ENCODE data around the gene JMJD4. TPM values are rescaled to one million over a fixed set of nuclear protein-coding genes. Genes with fewer than 3 reads are reported as not detected.
A peak's percentile ranks its signal among the peaks of the same experiment; 100 is the strongest.

Gene JMJD4
- total RNA-seq, 1 donor from 2014 or later, result 15.9 TPM

- DNase-seq (ENCODE audit: low read depth in 2 of 2), result no peak
Measured at GRCh38 chr1:227753999-227754711, 19.1 kb upstream of the JMJD4 start.

GRCh38 chr1:227749916-227750710 is 15.0 kb upstream of the JMJD4 start:
- DNase-seq (ENCODE audit: low read depth in 2 of 2), result no peak

DNA sequence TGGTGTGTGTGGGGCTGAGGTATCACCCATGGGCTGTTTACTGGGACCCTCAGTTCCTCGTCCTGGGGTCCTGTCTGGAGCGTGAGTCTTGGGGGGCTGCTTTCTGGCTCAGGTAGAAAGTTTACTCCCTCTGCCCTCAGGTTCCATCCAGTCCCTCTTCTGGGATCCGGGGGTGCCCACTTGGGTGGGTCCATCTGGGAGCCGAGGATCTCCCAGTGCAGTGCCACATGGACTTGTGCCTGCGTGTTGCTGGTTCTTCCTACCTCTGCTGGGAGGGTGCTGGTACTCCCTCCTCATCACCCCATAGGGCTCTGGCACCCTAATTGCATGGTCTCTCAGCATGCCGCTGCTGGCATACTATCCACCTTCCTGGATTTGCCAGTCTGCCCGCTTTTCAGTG is 14.1 kb upstream of the JMJD4 start:
- DNase-seq (ENCODE audit: low read depth in 2 of 2), result no peak

DNA sequence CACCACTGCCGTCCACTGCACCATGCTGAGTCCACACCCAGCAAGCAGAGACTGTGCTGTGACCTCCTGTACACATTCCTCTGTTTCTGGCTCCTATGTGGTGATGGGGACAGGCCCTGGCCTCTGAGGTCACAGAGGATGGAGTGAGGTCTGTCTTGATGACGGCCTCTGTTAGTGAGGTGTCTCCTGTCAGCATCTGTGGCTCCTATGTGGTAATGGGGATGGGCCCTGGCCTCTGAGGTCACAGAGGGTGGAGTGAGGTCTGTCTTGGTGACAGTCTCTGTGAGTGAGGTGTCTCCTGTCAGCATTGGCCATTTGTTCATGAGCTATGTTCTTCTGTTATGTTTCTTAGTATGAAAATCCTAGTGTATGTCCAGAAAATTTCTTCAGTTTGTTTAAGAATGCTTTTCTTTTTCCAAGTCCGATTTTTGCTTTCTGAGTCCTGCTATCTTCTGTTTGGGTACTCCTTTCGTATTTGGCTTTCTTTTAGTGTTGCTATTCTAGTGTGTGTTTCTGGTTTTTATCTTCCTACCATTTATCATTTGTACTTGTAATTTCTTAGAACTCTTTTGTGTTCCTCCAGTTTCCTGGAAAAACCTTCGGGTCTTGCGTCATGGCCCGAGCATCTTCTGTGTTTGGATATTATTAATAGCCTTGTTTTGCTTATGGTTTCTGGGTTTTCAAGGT is 13.5 kb upstream of the JMJD4 start:
- no peak for DNase-seq (ENCODE audit: low read depth in 2 of 2)

DNA sequence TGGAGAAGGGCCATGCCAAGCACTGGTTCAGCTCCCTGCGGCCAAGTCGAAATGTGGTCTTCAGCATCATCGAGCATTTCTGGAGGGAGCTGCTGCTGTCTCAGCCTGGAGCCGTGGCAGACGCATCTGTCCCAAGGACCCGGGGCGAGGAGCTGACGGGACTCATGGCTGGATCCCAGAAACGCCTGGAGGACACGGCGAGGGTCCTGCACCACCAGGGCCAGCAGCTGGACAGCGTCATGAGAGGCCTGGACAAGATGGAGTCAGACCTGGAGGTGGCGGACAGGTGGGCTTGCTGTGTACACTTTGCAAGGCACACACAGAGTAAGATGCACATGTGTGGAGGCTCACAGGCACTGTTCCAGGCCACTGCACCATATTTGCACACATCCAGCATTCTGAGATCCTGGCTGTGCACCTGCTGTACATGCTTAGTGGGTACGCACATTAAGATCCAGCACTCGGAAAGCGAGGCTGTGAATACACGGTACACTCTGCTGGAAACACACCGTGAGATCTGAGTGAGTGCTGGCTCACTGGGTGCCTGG is 12.9 kb upstream of the JMJD4 start:
- DNase-seq (ENCODE audit: low read depth in 2 of 2), result no peak

- no peak for DNase-seq (ENCODE audit: low read depth in 2 of 2)
Measured at GRCh38 chr1:227747382-227747781, 12.3 kb upstream of the JMJD4 start.

DNA sequence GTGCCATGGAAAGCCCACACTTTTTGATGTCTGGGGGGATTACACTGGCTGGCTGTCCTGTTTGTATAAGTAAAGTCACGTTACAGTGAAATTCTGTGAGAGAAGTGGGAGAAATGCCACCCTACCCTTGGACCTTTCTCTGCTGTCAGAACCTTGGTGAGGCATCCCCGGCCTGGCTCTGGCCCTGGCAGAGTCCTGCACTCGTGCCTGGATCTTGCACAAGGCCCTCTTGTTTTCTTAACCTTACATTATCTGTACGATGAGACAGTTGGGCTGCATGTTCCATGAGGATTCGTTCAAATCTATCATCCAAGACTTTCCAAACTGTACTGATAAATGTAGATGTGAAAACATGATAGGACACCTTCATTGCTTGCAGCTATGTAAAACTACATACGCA is 11.6 kb upstream of the JMJD4 start:
- no peak for DNase-seq (ENCODE audit: low read depth in 2 of 2)

DNA sequence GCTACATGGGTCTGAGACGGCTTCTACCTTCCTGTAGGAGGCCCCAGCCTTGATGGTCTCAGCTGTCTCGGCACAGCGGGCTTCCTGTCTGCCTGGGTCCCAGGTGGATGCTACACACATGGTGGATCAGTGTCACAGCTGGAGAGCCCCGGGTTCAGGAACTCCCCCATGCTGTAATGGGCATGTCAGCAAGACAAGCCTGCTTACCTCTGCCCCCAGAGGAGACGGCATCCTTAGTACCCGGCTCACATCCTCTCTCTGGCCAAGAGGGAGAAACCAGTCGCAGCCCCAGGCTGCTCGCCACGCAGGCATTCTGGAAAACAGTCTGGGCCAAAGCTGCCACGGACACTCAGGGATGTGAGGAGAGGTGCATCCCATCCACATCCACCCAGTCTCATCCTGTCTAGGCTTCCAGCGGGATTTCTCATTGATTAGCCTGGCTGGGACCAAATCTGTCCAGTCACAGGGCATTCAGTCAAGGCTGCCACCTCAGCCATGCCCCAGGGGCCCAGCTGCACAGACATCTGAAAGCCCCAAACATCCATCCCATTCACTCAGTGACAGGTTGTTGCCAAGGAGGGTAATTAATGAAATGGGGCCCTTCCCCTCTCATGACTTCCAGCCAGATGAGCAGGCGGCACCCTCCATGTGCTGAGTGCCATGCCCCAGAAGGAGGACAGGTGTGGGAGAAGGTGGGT is 10.6 kb upstream of the JMJD4 start:
- no peak for DNase-seq (ENCODE audit: low read depth in 2 of 2)

- no peak for DNase-seq (ENCODE audit: low read depth in 2 of 2)
Measured at GRCh38 chr1:227744668-227745067, 9.6 kb upstream of the JMJD4 start.

DNA sequence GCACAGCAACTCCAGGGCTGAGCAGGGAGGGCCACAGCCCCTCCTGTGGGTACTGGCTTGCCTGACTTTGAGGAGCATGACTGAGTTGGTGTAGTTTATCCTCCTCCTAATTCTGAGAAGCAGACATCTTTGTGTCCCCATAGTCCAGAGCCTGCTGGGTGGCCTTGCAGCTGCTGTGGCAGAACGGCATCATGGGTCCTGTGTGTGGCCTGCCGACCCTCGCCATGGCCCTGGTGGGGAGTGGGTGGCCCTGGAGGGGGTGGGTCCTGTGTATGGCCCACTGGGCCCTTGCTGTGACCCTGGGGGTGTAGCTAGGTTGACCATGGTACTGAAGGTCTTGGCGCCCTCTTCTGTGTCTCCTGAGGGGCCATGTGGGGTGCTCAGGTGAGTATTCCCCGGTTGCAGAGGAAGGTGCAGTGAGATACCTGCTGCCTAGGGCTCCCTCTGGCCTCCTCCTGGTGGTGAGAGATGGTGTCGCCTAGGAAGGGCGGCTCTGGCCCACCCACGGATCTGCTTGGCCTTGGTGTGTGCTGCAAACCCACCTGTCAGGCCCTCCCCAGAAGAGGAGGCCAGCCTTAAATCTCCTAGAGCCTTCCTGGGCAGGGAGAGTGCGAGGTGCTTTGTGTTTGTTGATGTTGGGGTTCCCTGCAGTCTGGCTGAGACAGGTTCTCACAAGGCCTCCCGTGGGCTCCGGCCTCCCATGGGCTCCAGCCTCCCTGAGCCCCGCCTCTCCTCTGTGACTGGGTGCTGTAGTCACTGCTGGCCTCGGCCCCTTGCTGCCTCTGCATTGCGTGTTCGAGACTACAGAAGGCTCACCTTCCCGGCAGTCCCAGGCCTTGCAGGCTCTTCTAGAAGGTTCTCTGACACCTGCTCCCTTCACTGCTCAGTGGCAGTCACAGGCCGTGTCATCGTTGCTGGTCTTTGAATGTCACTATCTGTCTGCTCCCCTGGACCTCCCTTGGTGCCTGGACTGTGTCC is 7.9 kb upstream of the JMJD4 start:
- no peak for DNase-seq (ENCODE audit: low read depth in 2 of 2)

- DNase-seq (ENCODE audit: low read depth in 2 of 2), result no peak
Measured at GRCh38 chr1:227741166-227741870, 6.2 kb upstream of the JMJD4 start.

DNA sequence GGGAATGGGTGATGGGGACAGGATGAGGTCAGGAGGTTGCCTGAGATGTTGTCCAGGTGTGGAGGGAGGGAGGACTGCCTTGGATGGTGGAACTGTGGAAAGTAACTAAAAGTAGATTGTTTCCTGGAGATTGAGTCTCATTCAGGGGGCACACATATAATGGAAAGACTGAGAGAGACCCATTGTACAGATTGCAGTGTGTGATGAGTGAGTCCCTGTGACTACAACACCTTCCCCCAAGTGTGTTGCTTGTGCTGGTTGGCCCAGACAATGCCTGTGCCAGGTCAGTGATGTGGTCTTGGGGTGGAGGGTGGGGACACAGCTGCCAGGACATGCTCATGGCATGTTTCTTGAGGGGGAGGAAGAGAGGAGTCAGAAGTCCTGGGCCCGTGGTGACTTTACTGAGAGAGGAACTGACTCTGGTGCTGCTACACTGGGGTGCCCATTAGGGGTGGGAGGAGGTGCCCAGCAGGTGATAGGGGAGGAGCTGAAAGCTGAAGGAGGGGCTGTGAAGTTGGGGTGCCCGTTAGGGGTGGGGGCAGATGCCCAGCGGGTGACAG is 5.4 kb upstream of the JMJD4 start:
- DNase-seq (ENCODE audit: low read depth in 2 of 2), result no peak

- no peak for DNase-seq (ENCODE audit: low read depth in 2 of 2)
Measured at GRCh38 chr1:227739636-227740035, 4.5 kb upstream of the JMJD4 start.

DNA sequence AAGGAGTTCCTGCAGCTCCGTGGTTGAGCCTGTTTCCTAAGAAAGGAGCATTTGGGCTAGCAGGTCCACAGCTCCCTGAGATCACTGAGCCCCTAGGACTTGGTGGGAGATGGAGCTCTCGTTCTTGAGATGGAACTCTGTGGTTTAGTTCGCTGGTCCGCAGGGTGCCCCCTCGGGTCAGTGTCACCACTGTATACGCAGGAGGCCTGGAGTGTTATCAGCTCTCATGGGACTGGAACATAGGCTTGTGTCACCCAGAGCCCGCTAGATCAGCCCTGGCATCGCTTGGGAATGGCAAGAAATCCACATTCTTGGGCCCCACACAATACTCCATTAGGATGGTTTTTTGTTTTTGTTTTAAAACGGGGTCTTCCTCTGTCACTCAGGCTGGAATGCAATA is 3.7 kb upstream of the JMJD4 start:
- no peak for DNase-seq (ENCODE audit: low read depth in 2 of 2)

DNA sequence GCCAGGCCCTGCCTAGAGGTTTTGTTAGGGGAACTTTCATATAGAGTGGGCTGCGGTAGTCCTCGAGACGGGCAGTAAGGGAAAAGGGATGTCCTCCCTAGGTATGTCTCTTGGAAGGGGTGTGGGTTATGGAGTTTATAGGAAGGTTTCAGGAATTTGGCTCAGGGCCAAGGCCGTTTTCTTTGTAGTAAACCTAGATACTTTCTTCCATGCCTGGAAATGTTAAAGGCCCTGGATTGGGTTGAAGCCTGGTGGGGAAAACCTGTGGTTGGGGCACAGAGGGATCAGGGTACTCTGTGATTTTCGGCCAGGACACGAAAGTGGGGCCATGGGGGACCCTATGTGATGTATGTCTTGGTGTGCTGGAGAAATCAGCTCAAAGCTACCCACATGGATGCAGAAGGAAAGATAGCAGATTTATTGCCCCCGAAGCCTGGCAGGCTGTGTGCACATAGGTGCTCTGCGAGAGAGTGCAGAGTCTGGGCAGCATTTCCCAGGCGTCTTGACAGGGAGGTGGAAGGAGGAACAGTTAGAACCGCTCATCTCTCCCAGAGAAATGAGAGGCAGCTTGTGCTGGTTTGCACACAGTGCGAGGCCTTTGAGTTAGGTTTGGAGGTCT is 1.8 kb upstream of the JMJD4 start:
- no peak for DNase-seq (ENCODE audit: low read depth in 2 of 2)

DNA sequence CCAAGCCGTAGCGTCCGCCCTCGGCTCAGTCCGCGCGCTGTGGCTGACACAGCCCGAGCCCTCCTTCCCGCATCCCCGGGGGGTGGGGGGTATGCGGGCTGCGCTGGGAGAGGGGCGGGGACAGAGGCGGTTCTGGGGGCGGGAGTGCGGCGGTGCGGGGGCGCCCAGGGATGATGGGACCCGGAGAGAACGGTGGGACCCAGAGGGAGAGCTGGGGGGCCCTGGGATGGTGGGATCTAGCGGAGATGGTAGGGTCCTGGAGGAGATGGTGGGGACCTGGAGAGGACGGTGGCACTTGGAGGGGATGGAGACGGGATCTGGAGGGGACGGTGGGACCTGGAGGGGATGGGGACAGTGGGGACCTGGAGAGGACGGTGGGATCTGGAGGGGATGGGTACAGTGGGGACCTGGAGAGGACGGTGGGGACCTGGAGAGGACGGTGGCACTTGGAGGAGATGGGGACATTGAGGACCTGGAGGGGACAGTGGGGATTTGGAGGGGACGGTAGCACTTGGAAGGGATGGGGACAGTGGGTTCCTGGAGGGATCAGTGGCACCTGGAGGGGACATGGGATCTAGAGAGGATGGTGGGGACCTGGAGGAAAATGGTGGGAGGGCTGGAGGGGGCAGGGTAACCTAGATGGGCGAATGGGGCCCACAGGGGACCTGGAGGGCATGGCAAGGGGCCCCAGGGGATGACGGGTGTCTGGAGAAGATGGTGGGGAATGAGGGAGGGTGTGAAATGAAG is 610 bp upstream of the JMJD4 start:
- no peak for DNase-seq (ENCODE audit: low read depth in 2 of 2)

- DNase-seq (ENCODE audit: low read depth in 2 of 2), result peak in 1 of 2 donors; percentile 6
Measured at GRCh38 chr1:227734546-227734855, 601 bp downstream of the JMJD4 start.

DNA sequence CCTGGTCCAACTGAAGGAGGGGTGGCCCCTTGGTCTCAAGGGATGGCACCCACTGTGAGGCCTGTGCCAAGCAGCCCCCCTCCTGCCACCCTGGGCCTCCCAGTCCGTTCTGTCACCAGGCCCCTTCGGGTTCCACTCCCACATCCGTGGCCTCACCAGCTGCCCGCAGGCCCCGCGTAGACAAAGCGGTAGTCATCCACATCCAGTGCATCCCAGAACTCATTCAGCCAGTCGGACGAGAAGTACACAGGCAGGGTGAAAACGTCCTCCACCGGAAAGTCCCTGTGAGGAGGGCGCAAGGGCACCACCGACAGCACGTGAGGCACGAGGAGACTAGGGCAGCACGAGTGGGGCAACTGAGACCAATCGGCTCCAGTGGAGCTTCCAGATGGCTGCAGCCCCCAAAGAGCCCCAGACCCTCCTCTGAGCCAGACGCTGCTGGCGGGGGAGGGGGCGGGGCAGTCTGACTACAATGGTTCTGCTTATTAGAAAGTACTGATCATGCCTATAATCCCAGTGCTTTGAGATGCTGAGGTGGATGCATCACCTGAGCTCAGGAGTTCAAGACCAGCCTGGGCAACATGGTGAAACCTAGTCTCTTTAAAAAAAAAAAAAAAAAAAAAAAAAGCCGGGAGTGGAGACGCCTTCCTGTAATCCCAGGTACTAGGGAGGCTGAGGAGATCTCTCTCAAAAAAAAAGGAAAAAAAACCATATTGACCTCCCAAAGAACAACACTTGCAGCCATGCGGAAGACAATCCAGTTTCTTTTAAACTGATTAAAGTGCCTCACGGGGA is 1.2 kb downstream of the JMJD4 start:
- DNase-seq (ENCODE audit: low read depth in 2 of 2), result no peak

All from dermis microvascular lymphatic vessel endothelial cell (primary cell).